RCC 7860 (cell line): ENCODE data around the gene CARD11.
"Not testable (repeated sequence)": the region's sequence is repeated elsewhere in the genome, so short reads cannot be mapped to it uniquely, and the experiment has no call there.

Experiments
- DNase-seq: peaks from one replicate; pipeline ENCODE4 v3.0.0-alpha.2; 2015; ENCODE audit warnings: low spot score
- FAIRE-seq: peaks from 2 replicates; lab custom pipeline; 2012; peaks lifted over from hg19 to GRCh38; lab: Jason Lieb, UNC

Gene CARD11

GRCh38 chr7:2929321-2930201 lies 114.1 kb downstream of the CARD11 start:
- FAIRE-seq (no peak), DNase-seq (no peak)

GRCh38 chr7:2928613-2929311 lies 114.9 kb downstream of the CARD11 start:
- DNase-seq (no peak), FAIRE-seq (no peak)

- DNase-seq = no peak
- no peak for FAIRE-seq
These were observed 115.4 kb downstream of the CARD11 start for GRCh38 chr7:2928256-2928612.

GRCh38 chr7:2927592-2927991 lies 116.1 kb downstream of the CARD11 start:
- FAIRE-seq = no peak
- no peak for DNase-seq

GRCh38 chr7:2926896-2927405 lies 116.7 kb downstream of the CARD11 start:
- FAIRE-seq = no peak
- no peak for DNase-seq

GRCh38 chr7:2926120-2926895 lies 117.4 kb downstream of the CARD11 start:
- FAIRE-seq (no peak), DNase-seq (no peak)

- DNase-seq (no peak), FAIRE-seq (no peak)
These were observed 118.5 kb downstream of the CARD11 start for GRCh38 chr7:2924866-2925840.

GRCh38 chr7:2923886-2924574 lies 119.6 kb downstream of the CARD11 start:
- FAIRE-seq = no peak
- DNase-seq = no peak

- no peak for FAIRE-seq
- DNase-seq = no peak
These were observed 120.3 kb downstream of the CARD11 start for GRCh38 chr7:2923291-2923781.

- FAIRE-seq = no peak
- DNase-seq = no peak
These were observed 120.8 kb downstream of the CARD11 start for GRCh38 chr7:2922866-2923265.

- FAIRE-seq (no peak), DNase-seq (no peak)
These were observed 121.3 kb downstream of the CARD11 start for GRCh38 chr7:2922348-2922691.

- no peak for DNase-seq
- no peak for FAIRE-seq
These were observed 121.9 kb downstream of the CARD11 start for GRCh38 chr7:2921653-2922347.

GRCh38 chr7:2920956-2921652 lies 122.6 kb downstream of the CARD11 start:
- no peak for DNase-seq

GRCh38 chr7:2920480-2920879 lies 123.2 kb downstream of the CARD11 start:
- FAIRE-seq, DNase-seq: not testable (repeated sequence)

More at GRCh38 chr7:2920956-2921652, 122.6 kb downstream of the CARD11 start:
- no peak for FAIRE-seq

- FAIRE-seq (no peak), DNase-seq (no peak)
These were observed 123.6 kb downstream of the CARD11 start for GRCh38 chr7:2920041-2920440.

- FAIRE-seq (no peak), DNase-seq (no peak)
These were observed 124.4 kb downstream of the CARD11 start for GRCh38 chr7:2919256-2919655.

GRCh38 chr7:2918406-2918805 lies 125.3 kb downstream of the CARD11 start:
- FAIRE-seq (no peak), DNase-seq (no peak)

- FAIRE-seq (no peak), DNase-seq (no peak)
These were observed 128.6 kb downstream of the CARD11 start for GRCh38 chr7:2915023-2915422.
